Occipital lobe (tissue), 2 donors: ENCODE measurements around the gene SLC25A13. TPM values are rescaled to one million over a fixed set of nuclear protein-coding genes. Genes with fewer than 3 reads are reported as not detected.
"Not testable (repeated sequence)": the region's sequence is repeated elsewhere in the genome, so short reads cannot be mapped to it uniquely, and the experiment has no call there.

Source experiments
- DNase-seq: peaks from one replicate; lab custom pipeline; 2025; lab: John Stamatoyannopoulos, UW
- total RNA-seq: library from RNA; depleted of rRNA; stranded (reverse); fragments of >200 nt; gene quantifications from one replicate; pipeline ENCODE4 v1.2.3, GENCODE V29; 2014

Gene SLC25A13
- total RNA-seq, 1 donor from 2014 or later = 10.6 TPM

DNA sequence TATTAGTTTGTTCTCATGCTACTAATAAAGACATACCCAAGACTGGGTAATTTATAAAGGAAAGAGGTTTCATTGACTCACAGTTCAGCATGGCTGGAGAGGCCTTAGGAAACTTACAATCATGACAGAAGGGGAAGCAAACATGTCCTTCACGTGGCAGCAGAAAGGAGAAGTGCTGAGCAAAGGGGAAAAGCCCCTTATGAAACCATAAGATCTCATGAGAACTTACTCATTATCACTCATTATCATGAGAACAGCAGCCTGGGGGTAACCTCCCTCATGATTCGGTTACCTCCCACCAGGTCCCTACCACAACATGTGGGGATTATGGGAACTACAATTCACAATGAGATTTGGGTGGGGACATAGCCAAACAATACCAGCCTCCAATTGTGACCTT is 4.9 kb upstream of the SLC25A13 start:
- DNase-seq = not testable (repeated sequence)

DNA sequence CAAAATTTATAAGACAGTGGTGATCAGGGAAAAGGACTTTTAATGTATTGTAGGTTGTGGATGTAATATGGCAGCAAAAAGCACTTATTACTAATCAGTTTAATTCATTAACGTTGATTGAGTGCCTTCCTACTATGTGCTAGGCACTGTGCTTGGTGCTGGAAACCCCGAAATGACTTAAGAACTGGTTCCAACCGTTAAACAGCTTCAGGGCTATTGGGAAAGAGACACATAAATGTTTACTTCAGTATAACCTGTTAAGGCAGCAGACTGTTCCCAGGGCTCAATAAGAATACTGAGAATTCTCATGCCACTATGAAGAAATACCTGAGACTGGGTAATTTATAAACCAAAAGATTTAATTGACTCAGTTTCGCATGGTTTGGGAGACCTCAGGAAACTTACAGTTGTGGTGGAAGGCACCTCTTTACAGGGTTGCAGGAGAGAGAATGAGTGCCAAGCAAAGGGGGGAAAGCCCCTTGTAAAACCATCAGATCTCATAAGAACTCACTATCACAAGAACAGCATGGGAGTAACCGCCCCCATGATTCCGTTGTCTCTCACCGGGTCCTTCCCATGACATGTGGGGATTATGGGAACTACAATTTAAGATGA is 1.1 kb upstream of the SLC25A13 start:
- DNase-seq = no peak

DNA sequence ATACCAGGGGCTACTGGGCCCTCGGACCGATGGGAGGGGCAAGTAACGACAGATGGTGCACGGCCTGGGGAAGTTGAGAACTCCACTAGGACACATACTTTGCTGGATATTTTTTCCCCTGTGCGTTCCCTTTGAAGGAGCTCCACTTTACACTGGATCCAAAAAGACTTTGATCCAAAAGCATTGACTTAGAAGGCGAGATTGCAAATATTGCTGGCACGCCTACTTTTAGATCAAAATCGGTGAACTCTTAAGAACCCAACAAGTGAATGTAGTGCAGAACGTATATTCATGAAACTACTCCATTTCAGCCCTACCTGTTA is 436 bp upstream of the SLC25A13 start:
- DNase-seq = no peak

DNA sequence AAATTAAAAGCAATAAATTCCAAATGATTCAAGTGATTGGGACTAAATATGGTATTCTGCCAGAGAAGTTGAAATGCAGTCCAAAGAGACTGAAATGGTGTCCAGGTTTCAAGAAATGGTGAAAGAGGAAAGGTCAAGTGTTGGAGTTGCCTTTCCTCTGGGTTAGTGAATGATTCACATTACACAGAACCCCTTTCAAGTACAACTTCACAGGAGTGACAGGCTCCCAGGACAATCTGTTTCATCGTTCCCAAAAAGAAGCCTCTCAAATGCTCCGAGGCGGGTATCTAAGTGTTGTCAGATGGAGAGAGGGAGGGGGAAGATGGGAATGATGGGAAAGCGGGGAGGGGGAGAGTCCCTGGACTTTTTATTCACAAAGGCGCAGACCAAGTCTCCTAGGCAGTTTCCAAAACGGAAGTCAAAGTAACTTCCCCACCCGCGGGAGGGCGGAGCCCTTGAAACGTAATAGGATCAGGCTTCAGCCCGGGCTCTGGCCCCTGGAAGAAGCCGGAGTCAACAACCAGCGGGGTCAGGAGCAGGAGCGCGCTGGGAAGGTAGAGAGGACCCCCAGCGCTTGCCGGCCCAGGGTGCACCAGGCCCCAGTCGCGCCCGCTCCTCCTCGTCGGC is 754 bp downstream of the SLC25A13 start:
- peak; percentile 79 for DNase-seq

DNA sequence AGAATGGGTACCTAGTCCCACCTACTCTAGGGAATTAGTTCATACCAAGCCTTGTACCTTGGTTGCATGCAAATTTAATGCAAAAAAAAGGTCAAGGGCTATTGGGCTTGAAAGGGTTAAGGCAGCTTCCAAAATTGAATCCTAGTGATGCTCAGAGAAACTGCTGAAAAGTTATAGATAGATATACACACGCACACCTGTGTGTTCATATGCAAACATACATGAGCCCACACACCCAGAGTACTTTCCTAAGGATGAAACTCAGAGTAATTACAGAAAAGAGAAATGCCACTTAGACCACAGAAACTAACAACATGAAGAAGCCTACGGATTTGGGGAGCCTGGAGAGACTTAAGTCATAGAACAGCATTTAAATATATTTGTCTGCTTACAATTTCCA is 1.5 kb downstream of the SLC25A13 start:
- no peak for DNase-seq

DNA sequence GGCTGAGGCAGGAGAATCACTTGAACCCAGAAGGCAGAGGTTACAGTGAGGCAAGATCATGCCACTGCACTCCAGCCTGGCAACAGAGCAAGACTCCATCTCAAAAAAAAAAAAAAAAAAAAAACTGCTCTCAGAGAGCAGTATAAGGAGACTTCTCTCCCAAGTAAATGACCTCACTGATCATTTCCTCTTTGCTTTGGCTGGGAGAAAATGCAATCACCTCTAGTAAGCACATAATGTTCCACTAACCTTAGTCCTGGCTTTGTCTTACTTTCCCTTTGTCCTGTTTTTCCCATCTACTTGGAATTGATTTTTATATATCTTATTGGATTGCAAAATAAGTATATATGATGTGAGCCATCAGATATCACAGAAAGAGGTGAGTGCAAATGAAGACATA is 2.5 kb downstream of the SLC25A13 start:
- DNase-seq = no peak

DNA sequence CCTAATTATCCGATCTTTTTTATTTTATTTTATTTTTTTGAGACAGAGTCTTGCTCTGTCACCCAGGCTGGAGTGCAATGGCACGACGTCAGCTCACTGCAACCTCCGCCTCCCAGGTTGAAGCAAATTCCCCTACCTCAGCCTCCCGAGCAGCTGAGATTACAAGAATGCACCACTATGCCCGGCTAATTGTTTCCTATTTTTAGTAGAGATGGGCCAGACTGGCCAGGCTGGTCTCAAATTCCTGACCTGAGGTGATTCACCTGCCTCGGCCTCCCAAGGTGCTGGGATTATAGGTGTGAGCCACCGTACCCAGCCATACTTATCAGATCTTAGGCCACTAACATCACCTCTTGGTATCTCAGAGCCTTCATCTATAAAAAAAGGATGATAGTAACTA is 4.9 kb downstream of the SLC25A13 start:
- no peak for DNase-seq

DNA sequence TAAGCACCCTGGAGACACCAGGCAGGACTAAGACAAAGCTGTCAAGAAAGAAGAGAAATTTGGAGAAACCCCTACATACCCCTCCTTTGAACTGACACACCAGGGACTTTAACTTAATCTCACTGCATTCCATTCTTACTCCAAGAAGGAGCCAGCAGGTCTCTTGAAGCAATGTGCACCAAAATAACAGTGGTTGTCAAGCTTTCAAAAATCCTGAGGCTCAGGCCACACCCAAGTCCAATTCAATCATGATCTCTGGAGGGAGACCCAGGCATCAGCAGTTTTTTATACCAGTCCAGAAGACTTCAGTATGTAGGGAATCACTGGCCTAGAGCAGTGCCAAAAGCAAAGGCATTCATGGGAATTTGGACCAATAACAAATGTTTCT is 6.8 kb downstream of the SLC25A13 start:
- no peak for DNase-seq

DNA sequence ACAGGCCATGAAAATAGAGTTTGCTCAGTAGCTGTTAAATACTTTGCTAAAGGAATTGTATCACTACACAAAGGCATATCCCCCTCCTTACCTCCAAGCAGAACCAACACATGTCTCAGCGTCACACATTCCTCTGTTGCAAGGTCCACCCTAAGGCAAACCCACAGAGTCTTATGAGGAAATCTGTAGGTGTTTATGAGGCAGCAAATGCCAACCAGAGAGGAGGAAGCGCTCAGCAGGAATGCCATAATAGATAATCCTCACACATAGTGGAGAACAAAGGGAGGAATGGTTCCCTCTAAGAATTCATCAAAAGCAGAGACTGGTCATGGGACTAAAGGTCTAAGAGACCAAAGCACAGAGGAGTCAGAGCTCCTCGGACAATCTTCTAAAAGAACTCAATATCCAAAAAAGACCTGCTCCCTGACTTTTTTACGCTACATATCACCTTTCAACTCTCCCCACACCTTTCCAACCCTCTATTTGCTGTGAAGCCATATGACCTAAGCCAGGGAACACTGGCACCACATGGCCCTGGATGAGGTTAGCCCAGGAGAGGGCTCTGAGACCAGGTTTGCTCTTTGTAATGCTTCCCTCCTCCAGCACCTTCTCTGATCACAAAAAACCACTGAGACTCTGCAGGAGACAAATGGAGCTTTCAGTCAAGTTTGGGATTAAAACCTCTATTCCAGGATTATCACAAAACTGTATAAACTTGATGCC is 7.3 kb downstream of the SLC25A13 start:
- no peak for DNase-seq

DNA sequence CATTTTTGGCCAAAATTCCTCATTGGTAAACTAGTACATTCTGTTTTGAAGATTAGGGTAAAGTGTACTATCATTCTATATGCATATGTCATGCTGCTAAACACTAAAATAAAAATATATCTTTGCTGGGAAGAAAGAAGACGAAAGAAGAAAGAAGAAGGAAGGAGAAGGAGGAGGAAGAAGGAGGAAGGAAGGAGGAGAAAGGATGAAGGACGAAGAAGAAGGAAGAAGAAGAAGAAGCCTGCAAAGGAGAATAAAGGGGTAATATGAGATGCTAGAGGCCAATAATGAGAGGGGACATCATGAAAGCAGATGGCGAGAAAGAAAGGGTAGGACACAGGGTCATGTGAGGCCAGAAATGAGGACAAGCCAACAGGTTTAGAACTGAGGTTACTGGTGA is 8.0 kb downstream of the SLC25A13 start:
- no peak for DNase-seq

DNA sequence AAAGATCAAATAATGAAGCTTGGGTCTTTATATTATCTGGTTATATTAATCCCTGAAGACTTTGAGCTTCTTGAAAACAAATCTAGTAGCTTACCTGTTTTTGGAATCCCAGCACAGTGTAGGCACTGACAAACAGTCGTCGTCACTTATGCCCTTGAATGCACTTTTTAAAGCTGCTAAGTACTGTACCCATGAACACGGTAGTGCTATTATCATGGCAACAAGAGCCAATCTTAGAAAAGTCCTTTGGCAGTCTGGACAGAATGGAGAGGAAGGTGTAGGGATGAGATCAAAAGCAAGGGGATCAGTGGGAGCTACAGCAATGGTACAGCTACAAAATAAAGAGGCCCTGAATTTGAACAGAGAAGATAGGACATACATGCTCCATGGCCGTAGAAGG is 9.4 kb downstream of the SLC25A13 start:
- no peak for DNase-seq

DNA sequence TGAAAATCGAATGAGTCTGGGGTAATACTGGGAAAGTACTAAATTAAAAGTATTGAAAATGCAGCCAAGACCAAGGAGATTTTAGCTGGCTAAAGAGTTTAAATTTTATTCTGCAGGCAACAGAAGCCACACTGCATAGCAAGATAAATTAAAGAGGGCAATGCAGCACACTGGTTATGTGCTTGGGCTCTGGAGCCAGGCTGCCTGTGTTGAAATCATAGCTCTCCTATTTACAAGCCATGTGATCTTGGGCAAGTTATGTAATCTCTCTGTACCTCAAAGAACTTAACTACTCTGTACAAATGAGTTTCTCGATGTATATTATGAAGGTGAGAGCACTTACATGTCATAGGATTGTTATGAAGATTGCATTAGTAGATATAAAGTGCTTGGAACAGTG is 9.9 kb downstream of the SLC25A13 start:
- DNase-seq = peak; percentile 1

DNA sequence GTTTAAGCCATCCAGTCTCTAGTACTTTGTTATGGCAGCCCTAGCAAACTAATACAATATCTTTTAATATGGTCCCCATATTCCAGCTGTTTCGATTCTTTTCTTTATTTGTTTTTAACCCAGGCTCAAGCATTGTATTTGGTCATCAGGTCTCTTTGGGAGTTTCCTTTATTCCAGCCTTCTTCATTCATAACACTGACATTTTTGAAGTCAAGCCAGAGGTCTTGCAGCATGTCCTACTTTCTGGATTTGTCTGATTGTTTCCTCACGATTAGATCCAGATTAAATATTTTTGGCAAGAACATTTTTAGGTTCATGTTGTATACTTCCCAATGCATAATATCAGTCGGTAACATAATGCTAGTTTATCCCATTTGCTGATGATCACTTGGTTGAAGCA is 11.8 kb downstream of the SLC25A13 start:
- DNase-seq = no peak

DNA sequence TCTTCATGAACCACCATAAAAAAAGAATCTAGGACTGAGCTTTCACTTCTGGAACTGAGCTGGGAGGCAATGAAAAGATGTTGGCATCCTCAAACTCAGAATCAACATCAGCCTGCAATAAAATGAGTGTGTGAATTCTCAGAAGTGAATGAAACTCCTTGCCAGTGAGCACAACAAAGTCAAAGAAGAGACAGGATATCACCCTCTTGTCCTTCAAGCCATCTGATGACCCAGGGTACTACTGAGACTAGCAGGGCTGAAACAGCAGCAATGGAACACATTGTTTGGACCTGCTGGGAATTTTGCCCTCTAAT is 13.0 kb downstream of the SLC25A13 start:
- DNase-seq = no peak

DNA sequence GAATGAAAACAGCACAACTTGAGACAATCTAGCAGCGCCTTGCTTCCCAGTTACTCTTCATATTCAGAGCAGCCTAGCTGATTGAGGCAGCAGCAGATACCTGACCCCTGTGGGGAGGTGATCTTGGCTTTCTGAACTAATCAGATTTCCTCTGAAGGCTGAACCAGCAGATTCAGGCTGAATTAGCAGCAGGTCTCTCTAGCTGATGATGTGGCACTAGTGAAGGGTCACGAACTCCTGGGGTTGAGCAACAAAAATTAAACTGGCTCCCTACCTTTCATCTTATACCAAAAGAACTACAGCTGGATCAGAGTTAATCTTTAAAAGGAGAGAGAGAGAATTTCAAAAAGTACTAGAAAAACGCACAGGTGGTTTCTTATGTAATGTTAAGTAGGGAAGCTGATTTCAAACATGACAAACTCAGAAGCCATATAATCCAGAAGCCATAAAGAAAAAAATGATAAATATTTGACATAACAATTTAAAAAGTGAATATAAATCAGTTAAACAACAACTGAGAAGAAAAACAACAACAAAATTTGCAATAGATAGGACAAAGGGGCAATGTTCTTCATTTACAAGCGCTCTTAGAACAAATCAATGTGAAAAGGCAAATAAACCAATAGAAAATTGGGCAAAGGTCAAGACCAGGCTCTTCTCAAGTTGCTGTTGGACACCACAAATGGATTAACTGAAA is 13.5 kb downstream of the SLC25A13 start:
- no peak for DNase-seq

DNA sequence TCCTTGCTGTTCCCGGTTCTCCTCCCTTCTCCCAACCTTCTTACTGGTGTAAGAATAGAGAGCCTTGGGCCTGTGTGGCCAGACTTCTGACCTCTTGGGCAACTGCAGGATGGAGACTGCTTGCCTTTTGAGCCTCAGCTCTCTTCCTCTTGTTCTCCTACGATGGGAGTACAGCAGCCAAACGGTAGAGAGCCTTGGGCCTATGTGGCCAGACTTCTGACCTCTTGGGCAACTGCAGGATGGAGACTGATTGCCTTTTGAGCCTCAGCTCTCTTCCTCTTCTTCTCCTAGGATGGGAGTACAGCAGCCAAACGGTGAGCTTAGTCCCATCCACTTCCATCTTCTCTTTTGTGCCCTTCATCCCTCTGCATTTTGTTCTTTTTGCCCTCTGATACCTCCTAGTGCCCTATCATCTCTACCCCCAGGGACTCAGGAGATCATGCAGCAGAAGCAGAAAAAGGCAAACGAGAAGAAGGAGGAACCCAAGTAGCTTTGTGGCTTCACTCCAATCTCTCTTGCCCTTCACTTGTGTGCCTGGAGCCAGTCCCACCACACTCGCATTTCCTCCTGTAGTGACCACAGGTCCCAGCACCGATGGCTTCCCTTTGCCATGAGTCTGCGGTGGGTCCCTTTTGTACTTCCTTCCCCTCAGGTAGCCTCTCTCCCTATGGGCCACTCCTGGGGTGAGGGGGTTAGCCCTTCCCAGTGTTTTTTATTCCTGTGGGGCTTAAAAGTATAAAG is 15.3 kb downstream of the SLC25A13 start:
- DNase-seq = no peak

DNA sequence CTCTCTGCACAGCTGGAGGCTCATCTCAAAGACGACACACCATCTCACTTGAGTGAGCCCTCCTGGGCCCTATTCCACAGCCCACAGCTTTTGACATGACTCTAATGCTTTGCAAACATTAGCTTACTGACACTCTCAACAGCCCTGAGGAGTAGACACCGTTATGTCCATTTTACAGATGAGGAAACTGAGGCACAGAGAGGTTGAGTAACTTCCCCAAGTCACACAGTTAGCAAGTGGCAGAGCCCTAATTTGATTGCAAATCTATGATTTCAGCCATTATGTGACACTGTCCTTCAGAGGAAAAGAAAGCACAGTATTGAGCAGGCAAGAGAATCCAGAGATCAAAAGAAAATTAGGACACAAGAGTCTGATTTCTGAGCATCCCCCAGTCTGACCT is 16.0 kb downstream of the SLC25A13 start:
- DNase-seq = no peak

DNA sequence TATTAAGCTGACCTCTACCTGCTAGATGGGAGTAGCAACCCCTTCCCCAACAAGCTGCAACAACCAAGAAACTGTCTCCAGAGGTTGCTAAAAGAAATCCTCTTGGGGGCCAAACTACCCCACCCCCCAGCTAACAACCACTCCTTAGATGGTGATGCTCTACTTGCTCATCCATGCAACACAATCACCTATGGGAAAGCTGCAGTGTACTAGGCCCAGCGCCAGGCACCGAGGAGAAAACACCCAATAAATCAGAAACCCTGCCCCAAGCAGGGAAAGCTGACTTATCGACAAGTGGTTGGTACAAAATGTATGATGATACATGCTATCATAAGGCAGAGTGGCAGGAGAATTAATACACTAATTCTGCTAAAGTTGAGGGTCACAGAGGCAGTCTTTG is 17.3 kb downstream of the SLC25A13 start:
- no peak for DNase-seq

DNA sequence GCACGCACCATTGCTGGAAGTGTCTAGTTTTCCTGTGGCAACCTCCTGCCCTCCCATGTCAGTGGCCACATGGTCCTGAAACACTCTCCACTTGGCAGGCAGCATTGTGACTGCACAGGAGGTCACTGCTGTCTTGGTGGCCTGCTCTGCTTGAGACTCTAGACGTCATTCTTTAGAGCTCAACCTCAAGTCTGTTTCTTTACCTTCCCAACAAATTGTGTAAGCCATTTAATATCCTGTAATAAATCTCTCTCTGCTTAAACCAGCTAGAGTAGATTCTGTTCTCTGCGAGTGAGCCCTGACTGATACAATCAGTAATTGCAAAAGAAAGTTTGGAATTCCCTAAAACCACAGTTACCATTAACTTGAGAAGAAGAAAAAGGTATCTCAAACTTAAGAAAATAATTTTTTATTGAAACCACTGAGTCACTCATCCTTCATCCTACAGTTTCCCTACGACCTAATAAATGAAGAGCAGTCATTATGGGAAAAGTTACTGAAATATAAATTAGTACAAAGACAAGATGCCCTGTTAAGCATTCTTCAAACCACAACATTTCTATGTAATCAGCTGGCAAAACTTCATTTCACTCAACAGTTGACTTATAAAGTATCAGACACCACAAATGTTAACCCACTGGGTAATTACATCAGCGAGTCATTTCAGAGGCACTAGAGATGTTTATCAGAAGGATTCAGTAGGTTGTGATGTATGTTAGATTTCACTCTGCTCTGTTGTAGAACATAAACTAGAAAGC is 18.0 kb downstream of the SLC25A13 start:
- DNase-seq = no peak

DNA sequence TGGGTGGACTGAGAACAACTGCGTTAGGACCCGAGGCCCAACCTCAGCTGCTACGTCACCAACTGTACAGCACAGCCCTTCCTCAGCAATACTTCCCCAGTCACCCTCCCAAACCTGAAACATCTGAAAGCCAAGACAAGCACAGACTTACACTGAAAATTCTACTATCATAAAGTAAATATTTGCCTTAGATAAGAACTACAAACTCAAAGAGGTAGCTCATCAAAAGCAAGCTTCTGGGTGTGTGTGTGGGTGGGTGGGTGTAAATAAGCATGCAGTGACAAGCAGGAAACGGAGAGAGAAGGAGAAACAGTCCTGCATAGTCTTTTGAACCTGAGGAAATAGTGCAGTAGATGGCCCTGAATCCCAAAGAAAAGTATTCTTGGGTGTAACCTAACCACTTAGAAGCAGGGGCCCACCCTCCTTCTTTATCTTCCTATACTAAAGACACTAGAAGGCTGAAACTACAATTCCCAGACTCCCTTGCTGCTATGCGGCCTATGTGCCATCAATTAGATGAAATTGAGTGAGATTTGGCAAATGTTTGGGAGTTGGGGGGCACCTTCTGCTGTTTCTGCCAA is 18.7 kb downstream of the SLC25A13 start:
- DNase-seq = no peak

DNA sequence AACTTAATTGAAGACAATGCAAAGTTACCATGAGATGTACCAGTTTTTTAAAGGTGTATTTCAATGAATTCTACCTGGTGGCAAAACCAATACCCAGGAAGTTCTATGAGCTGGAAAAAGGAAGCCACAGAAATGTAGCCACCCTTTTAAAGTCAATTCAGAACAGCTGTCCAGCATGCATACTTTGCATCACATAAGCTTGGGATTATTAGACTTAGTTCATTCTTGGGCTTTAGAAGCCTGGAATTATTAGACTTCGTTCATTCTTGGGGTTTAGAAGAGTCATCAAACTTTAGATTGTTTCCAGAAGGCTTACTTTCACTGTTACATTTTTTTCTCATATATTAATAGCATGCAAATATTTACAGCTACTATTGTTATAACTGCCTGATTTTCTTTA is 20.9 kb downstream of the SLC25A13 start:
- no peak for DNase-seq
